Astrocyte of the cerebellum (primary cell): ENCODE data around the gene CDKN3.
"Not testable (repeated sequence)": the region's sequence is repeated elsewhere in the genome, so short reads cannot be mapped to it uniquely, and the experiment has no call there.

ENCODE experiments used
- DNase-seq: peaks from one replicate; pipeline ENCODE4 v3.0.0-alpha.2; 2011; ENCODE audit warnings: low read depth
- H3K4me3 ChIP-seq: 2 replicates; pipeline ENCODE4 v1.5.1; 2011; ENCODE audit warnings: mild to moderate bottlenecking, low read depth, low read length, moderate library complexity
- in situ Hi-C: cut with HindIII; loops from 2 replicates; pipeline ENCODE4 v1.10.0; 2017; ENCODE audit warnings: low sequenced_read_pairs
- TF ChIP-seq, protein P1 (sequence below): IDR thresholded peaks from 2 replicates; pipeline ENCODE4 v1.5.1; 2012; ENCODE audit warnings: low read length, low read depth, moderate library complexity, mild to moderate bottlenecking; ENCODE audit errors: missing control alignments

The CDKN3 gene

DNA sequence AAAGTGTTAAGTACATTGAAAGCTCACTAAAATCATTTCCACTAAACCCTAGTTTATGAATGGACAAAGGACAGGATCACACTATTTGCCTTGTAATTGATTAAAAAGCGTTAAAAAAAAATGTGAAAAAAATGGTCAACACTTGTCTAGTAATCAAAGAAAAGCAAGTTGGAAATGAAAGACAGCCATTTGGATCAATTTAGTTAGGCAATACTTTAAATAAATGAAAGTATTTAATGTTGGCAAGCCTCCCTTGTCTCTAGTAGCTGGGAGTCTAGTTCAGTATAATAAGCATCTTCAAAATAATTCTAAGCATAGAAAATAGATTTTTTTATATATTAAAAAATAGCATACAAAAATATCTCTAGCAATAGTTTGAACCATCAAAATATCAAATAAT, 58.6 kb downstream of the CDKN3 start:
- in situ Hi-C loops: no loop called here
- TF ChIP-seq, protein P1, sequence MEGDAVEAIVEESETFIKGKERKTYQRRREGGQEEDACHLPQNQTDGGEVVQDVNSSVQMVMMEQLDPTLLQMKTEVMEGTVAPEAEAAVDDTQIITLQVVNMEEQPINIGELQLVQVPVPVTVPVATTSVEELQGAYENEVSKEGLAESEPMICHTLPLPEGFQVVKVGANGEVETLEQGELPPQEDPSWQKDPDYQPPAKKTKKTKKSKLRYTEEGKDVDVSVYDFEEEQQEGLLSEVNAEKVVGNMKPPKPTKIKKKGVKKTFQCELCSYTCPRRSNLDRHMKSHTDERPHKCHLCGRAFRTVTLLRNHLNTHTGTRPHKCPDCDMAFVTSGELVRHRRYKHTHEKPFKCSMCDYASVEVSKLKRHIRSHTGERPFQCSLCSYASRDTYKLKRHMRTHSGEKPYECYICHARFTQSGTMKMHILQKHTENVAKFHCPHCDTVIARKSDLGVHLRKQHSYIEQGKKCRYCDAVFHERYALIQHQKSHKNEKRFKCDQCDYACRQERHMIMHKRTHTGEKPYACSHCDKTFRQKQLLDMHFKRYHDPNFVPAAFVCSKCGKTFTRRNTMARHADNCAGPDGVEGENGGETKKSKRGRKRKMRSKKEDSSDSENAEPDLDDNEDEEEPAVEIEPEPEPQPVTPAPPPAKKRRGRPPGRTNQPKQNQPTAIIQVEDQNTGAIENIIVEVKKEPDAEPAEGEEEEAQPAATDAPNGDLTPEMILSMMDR: no peak
- no peak overlapping the region for H3K4me3 ChIP-seq
- no peak for DNase-seq

- DNase-seq, in situ Hi-C loops, H3K4me3 ChIP-seq: not testable (repeated sequence)
These were observed 60.2 kb downstream of the CDKN3 start for GRCh38 chr14:54456820-54457608.

DNA sequence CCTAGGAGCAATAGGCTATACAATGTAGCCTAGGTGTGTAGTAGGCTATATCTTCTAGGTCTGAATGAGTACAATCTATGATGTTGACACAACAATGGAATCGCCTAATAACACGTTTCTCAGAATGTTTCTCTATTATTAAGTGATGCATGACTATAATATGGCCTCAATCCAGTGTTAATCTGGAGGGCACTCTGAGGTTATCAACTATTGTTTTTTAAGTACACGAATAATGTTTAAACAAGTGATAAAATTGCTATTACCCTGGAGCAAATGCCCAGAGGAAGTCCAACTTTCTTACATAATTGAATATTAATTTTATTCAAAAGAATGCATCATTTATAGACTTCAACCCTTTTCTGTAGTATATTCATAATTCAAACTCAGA, 60.8 kb downstream of the CDKN3 start:
- TF ChIP-seq, protein P1: no peak
- no peak overlapping the region for H3K4me3 ChIP-seq
- in situ Hi-C loops: no loop called here
- no peak for DNase-seq

GRCh38 chr14:54458536-54458935, 61.7 kb downstream of the CDKN3 start:
- DNase-seq, H3K4me3 ChIP-seq, in situ Hi-C loops: not testable (repeated sequence)

DNA sequence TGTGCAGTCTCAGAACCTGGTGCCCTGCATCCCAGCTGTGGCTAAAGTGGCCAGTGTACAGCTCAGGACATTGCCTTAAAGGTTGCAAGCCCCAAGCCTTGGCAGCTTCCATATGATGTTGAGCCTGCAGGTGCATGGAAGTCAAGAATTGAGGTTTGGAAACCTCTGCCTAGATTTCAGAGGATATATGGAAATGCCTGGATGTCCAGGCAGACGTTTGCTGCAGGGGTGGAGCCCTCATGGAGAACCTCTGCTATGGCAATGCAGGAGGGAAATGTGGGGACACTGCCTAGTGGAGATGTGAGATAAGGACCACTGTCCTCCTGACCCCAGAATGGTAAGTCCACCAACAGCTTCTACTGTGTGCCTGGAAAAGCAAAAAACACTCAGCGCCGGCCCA, 62.3 kb downstream of the CDKN3 start:
- in situ Hi-C loops: no loop called here
- no peak overlapping the region for H3K4me3 ChIP-seq
- TF ChIP-seq, protein P1: no peak
- no peak for DNase-seq

GRCh38 chr14:54462048-54462447, 65.2 kb downstream of the CDKN3 start:
- in situ Hi-C loops: no loop called here
- H3K4me3 ChIP-seq: no peak overlapping the region
- TF ChIP-seq, protein P1: no peak
- no peak for DNase-seq

DNA sequence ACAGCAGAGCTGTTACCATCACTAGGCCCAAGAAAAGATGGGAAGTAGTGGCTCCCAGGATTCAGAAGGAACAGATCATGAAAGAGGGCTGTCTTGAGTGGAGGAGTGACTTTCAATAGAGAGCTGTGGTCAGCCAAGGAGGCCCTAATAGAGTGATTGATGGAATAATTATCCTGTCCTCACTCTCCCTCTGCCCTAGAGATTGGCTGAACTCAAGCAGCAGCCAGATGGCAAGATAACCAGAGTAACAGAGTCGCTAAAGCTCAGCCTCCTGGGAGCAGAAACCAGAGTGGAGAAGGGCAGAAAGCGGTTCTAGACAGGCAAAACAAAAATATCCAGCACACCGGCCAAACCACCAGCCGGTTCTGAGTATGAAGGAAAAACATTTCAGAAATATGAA, 68.8 kb downstream of the CDKN3 start:
- no peak overlapping the region for H3K4me3 ChIP-seq
- TF ChIP-seq, protein P1: no peak
- in situ Hi-C loops: no loop called here
- DNase-seq: no peak

GRCh38 chr14:54467280-54467679, 70.5 kb downstream of the CDKN3 start:
- H3K4me3 ChIP-seq: no peak overlapping the region
- TF ChIP-seq, protein P1: no peak
- no peak for DNase-seq
- in situ Hi-C loops: no loop called here
